ENCODE results near the gene ZCRB1.

Gene ZCRB1

DNA sequence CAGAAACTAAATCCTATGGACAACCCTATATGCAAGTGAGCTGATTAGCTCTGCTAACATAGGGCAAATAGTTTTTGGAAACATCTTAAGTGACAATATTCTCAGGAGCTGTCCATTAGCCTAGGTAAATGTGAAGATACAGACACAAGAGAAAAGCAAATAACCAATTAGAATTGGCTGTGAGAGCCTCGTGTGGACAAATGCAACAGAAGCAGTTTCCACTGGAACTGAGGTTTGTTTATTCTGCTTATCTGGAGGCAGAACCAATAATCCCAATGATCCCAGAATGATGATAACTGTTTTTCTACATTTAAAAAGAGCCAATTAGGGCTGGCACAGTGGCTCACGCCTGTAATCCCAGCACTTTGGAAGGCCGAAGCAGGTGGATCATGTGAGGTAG is 44.6 kb downstream of the ZCRB1 start:
- DNase-seq (ENCODE audit: low read depth in 3 of 3), result no peak

DNA sequence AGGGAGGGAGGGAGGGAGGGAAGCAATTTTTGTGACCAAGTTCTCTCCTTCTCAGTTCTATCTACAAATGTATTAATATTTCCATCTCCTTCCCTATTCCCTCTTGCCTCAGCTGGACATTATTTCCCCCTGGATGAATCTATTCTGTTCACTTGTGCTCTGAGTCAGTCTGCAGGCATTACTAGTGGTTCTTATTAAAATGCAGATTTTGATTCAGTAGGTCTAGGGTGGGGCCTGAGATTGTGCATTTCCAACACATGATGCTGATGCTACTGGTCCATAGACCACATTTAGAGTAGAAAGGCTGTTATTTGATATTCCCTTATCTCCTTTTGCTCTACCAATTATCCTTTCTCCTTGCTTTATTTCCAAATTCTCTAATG is 47.8 kb downstream of the ZCRB1 start:
- DNase-seq (ENCODE audit: low read depth in 3 of 3), result no peak

GRCh38 chr12:42277396-42278127 is 48.3 kb downstream of the ZCRB1 start:
- no peak for DNase-seq (ENCODE audit: low read depth in 3 of 3)

- no peak for DNase-seq (ENCODE audit: low read depth in 3 of 3)
Observed at GRCh38 chr12:42275499-42275898, 50.4 kb downstream of the ZCRB1 start.

DNA sequence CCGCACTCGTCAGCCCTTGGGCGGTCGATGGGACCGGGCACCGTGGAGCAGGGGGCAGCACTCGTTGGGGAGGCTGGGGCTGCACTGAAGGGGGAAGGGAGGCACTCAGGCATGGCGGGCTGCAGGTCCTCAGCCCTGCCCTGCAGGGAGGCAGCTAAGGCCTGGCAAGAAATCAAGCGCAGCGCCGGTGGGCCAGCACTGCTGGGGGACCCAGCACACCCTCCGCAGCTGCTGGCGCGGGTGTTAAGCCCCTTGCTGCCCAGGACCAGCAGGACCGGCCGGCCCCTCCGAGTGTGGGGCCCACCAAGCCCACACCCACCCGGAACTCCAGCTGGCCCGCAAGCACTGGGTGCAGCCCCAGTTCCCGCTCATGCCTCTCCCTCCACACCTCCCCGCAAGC is 52.2 kb downstream of the ZCRB1 start:
- DNase-seq (ENCODE audit: low read depth in 3 of 3), result no peak

DNA sequence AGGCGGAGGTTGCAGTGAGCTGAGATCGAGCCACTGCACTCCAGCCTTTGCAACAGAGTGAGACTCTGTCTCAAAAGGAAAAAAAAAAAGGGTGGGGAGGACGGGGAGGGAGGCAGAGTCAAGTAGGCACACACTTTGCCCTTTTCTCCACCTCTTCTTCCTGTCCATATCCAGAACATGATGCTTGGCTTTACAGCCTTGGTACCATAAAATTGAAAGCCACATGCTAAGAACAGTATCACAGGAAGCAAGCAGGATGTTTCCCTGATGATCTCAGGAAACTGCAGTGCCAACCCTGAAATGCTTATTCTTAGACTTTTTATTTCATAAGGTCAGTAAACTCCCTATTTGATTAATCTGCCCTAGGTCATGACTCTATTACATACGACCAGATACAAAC is 55.3 kb downstream of the ZCRB1 start:
- no peak for DNase-seq (ENCODE audit: low read depth in 3 of 3)

GRCh38 chr12:42267413-42268190 is 58.3 kb downstream of the ZCRB1 start:
- no peak for DNase-seq (ENCODE audit: low read depth in 3 of 3)

DNA sequence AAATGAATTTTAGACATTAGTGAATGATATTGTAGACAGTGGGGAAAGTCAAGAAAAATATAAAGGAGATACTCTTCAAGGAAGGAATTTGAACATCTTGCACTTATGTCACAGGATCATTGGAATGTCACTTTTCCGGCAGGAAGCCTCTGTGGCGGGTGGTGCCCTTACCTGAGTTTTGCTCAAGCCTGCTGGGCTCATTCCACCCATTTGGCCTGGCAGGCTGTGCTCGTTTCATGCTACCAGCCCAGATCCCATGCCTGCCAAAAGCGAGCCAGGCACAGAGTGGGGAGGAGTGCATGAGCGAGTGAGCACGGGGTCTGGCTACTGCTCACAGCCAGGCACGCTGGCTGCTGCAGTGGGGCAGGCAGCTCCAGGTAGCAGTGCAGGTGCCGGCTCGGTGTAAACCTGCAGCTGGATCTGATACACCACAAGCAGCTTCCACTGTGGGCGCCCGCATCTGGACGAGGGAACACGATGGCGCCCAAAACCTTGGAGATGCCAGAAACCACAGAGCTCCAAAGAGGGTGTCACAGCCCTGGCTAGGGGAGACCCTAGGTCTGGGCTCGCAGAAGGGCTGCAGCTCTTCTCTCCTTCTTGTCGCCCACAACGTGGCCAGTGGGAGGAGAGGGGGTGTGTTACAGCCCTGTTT is 59.2 kb downstream of the ZCRB1 start:
- no peak for DNase-seq (ENCODE audit: low read depth in 3 of 3)

DNA sequence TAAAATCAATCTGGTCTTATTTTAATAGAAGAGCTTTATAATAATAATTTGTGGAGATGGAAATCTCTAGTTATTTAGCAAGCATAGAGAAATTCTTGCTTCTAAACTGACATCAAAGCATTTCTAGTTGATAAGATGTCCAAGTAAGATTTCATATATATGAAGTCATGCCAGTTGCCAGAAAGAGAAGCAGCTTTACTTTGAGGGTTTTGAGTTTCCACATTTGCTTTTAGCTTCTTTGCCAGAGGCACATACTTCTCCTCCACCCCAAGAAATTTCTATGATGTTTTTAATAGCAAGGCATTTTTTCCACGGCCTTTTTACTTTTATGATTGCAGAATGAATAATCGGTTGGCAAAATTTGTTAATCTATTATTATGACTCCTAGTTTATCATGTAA is 63.6 kb downstream of the ZCRB1 start:
- no peak for DNase-seq (ENCODE audit: low read depth in 3 of 3)
